ENCODE measurements around the gene USP21.
A peak's percentile ranks its signal among the peaks of the same experiment; 100 is the strongest.

Gene USP21

DNA sequence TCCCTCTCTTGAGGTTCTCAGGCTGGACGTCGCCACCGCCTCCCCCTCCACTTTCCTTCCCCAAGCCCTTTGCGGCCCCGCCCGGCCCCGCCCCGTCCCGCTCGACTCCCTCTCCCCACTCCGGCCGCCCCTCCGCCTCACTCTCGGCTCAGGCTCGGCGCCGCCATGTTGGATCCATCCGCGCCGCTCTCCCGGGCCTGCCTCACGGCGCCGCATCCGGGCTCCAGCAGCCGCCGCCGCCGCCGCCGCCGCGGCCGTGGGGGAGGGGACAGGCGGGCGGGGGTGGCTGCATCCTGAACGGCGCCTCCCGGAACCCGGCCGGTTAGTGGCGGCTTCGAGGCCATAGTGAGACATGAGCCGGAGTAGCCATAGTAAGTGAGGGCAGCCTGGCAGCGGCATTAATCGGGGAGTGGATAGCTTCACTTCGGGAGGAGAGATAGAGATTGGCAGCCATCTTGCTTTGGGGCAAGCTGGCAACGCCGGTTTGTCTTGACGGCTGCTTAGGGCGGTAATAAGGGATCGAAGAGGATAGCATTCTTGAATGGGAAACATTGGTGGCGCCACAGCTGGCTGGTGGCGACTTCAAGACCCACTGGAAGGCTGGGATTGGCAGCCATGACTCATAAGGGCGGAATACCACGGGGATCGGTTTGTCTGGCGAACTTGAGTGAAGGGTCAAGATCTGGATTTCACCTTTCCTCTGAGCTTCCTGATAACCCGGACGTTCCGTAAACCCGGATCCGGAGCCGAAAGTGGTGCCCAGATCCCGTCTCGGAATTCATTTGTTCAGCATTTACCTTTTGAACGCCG lies 26.7 kb upstream of the USP21 start, which contains the start of gene DEDD:
TSS of gene DEDD (minus strand) at position 258 of the 810 bp plus-strand sequence. CDS start 8,205 bp downstream, outside the sequence.
- peak; percentile 68 to 85 for DNase-seq (ENCODE audit: low read depth in 1 of 2, low spot score in 1 of 2)

DNA sequence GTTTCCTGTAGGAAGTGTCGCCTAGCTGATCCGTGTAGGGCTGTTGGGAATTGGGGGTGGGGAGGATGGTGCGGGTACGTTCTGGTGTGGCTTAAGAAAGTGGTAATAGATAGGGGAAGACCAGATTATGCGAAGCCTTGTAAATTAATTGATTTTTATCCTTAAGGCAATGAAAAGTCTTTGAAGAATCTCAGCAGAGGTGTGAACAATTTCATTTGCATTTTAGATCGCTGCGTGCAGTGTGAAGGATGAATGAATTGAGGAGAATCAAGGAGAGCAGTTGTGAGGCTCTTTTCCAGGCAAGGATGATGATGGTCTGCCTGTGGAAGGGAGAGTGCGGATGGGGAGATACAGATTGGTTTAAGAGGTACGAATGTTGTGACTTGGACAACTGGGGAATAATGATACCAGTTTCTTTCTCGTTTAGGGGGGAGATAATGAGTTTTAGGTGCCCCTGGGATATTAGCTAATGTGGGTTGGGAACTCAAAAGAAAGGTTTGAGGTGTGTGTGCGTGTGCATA lies 26.0 kb upstream of the USP21 start:
- no peak for DNase-seq (ENCODE audit: low read depth in 1 of 2, low spot score in 1 of 2)

DNA sequence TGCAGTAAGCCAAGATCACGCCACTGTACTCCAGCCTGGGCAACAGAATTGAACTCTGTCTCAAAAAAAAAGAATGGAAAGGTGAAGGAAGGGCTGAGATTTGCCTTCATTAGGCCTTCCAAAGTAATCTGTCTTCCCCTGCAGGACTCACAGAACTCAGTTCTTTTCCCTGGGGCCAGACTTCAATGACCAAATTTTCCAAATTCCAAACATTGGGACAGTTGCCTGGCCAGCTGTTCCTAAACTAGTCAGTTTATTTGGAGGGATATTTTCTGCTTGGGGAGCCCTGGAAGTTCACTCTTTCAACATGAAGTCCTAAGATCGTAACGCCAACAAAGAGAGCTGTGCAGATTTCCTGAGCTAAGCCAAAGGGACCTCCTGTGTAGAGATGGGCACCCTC lies 21.4 kb upstream of the USP21 start:
- DNase-seq (ENCODE audit: low read depth in 1 of 2, low spot score in 1 of 2) = no peak

DNA sequence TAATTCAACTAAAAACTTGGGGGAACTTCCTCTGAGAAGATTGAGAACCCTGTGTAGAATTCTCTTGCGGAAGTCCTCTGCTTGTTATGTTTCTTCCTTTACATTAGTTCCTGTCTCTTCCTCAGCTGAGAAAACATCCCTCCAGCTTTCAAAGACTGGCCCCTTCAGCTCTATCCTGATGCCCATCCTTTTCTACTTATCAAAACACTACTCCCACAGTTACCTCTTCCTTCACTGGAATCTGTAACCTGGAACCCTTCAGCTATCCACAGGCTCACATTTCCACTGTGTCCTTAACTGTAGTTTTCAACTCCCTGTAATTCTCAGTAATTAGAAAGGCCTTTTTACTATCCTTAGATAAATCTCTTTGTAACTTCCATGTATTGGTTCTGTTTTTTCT lies 20.9 kb upstream of the USP21 start:
- no peak for DNase-seq (ENCODE audit: low read depth in 1 of 2, low spot score in 1 of 2)

DNA sequence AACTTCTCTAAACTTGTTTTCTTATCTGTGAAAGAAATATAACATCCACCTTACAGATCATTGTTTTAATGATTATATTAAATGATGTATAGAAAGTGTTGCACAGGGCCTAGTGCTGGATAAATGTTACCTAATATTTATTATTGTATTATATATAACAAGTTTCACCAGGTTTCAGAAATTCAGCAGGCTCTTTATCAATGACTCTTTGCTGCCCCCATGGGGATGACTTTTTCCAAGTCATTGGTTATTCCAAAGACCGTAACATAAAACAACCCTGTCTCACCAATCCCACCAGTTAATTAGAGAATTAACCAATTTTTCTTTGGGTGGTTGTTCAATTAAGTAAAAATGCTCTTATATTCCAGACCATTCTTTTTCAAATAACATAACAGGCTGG lies 19.5 kb upstream of the USP21 start:
- no peak for DNase-seq (ENCODE audit: low read depth in 1 of 2, low spot score in 1 of 2)

DNA sequence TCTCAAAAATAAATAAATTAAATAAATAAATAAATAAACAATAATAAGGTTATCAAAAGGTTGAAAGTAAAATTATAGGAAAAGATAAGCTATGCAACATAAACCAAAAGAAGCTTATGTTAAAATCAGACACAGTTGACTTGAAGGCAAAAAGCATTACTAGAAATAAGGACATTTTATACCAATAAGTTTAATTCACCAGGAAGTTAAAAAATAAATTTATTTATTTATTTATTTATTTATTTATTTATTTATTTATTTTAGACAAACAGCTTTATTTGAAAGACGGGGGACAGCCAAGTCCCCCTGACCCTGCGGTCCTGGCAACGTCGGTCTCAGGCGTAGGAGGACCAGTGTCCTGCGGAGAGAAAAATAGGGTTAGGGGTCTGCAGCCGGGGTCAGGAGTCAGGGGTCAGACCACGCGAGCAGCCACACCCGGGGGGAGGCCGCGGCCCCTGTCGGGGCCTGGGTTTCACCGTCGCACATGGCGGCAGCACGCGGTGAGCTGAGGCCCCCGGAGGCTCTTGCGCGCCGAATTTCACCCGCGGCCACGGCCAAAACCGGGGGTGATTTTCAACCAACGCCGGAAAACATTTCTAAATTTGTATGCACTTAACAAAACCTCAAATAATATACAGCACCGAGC lies 18.4 kb upstream of the USP21 start:
- no peak for DNase-seq (ENCODE audit: low read depth in 1 of 2, low spot score in 1 of 2)

DNA sequence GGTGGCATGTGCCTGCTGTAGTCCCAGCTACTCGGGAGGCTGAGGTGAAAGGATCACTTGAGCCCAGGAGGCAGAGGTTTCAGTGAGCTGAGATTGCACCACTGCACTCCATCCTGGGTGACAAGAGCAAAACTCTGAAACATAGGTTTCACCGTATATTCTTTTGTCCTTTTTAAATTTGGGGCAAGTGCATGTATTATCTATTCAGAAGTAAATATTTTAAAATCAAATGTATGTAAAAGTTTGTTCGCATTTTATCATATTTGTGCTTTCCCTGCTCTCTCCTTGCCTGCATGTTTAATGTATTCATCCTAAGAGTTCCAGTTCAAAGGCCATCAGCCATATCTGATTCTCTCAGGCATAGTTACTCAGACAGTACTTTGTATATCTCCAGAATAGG lies 13.5 kb upstream of the USP21 start:
- no peak for DNase-seq (ENCODE audit: low read depth in 1 of 2, low spot score in 1 of 2)

DNA sequence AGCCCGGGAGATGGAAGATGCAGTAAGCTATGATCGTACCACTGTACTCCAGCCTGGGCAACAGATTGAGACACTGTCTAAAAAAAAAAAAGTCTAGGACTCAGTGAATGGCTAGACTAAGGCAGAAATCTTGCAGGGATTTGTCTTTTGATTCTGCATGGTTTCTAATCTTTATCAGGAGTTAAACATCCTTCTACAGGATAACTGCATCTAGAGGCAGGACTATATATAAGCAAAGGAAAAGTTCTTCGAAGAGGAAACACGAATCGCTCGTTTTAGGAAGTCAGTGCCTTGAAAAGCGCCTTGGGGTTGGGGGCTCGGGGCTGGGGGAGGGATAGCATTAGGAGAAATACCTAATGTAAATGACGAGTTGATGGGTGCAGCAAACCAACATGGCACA lies 6.1 kb upstream of the USP21 start:
- DNase-seq (ENCODE audit: low read depth in 1 of 2, low spot score in 1 of 2) = no peak

DNA sequence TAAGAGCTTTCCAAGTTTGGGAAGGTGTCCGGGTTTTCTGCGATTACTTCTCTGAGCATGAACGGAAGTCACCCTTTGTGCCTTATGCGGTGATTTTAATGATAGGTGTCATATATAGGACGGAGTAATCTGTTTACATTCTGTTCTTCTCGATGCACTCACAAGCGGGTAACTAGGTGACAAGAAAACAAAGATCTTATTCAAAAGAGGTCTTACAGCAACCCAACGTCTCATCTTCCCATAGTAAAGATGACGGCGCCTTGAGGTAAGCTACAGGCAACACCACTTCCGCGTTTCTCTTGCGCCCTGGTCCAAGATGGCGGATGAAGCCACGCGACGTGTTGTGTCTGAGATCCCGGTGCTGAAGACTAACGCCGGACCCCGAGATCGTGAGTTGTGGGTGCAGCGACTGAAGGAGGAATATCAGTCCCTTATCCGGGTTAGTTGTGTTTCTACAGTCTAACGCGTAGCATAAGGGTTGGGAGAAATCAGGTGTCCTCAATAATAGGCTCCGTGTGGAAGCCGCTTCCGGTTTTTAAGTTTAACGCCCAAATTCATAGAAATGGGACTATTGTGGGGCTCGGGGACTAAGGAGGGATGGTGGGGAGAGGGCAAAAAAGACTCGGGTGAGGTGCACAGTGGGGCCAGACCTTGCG lies 5.5 kb upstream of the USP21 start, which contains the start of gene UFC1:
TSS of gene UFC1 (plus strand) at position 297 of the 656 bp plus-strand sequence. CDS start at position 317, 20 bp downstream.
- peak; percentile 59 to 67 for DNase-seq (ENCODE audit: low read depth in 1 of 2, low spot score in 1 of 2)

DNA sequence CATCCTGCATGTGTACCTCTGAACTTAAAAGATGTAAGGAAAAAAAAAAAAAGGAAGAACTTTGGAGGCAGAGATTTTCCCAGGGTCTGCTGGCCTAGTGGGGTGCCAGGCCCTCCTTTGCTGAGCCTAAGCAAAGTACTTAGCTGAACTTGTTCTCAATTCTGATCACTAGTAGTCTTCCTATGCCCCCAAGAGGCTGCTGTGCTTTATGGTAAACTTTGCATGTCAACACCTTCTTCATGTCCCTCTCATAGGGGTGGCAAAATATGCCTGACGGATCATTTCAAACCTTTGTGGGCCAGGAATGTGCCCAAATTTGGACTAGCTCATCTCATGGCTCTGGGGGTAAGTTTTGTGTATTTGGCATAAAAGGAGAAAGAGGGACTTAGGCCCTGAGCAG lies 1.4 kb upstream of the USP21 start:
- no peak for DNase-seq (ENCODE audit: low read depth in 1 of 2, low spot score in 1 of 2)

DNA sequence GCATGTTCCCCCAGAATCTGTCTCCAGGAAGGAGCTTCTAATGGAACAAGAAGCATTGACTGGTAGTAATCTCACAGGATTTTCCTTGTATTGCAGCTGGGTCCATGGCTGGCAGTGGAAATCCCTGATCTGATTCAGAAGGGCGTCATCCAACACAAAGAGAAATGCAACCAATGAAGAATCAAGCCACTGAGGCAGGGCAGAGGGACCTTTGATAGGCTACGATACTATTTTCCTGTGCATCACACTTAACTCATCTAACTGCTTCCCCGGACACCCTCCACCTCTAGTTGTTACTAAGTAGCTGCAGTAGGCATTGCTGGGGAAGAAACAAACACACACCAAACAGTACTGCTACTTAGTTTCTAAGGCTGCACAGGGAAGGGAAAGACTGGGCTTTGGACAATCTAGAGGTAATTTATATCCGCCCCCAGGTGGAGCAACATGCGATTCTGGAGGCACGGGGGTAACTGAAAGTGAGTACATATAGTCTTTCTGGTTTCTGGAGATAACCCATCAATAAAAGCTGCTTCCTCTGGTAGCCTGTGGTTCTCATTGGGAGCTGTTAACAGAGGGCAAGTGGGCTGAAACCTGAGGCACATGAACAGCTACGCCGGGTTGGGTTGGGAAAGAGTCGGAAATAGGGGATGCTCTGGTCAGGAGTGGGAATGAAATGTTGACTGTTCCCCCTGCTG lies 837 bp upstream of the USP21 start:
- no peak for DNase-seq (ENCODE audit: low read depth in 1 of 2, low spot score in 1 of 2)

DNA sequence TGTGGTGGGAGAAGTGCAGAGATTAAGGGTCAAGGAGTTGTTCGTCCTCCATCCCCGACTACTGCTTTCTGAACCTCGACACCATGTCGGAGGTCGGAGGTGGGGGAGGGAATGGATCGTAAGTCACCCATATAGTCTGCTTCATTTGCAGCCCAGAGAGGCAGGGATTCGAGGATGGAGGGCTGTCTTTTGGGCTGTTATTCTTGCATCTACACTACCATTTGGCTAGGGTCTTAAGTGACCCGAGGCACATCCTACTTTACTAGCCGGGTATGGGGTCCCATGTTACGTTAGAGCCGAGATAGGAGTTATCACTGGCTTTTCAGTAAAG lies 578 bp downstream of the USP21 start:
- DNase-seq (ENCODE audit: low read depth in 1 of 2, low spot score in 1 of 2) = no peak

DNA sequence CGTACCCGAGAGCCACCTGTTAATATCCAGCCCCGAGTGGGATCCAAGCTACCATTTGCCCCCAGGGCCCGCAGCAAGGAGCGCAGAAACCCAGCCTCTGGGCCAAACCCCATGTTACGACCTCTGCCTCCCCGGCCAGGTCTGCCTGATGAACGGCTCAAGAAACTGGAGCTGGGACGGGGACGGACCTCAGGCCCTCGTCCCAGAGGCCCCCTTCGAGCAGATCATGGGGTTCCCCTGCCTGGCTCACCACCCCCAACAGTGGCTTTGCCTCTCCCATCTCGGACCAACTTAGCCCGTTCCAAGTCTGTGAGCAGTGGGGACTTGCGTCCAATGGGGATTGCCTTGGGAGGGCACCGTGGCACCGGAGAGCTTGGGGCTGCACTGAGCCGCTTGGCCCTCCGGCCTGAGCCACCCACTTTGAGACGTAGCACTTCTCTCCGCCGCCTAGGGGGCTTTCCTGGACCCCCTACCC lies 1.4 kb downstream of the USP21 start:
- no peak for DNase-seq (ENCODE audit: low read depth in 1 of 2, low spot score in 1 of 2)

DNA sequence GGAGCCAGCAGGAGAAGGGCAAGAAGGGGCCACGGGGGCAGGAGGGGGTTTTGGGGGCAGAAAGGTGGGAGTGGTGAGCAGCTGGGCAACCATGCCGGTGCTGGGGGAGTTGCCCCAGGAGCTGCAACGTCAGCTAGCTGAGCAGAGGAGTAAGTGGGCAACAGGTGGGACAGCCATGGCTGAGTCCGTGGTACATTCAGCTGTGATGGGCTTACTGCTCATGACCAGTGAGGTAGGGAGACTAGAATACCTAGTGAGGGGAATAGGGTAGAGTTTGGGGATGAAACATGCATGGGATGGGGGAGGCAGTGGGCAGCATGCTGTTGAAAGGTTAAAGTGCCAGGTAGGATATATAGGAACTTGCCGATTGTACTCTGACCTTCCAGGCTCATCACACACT lies 2.4 kb downstream of the USP21 start:
- DNase-seq (ENCODE audit: low read depth in 1 of 2, low spot score in 1 of 2) = no peak

DNA sequence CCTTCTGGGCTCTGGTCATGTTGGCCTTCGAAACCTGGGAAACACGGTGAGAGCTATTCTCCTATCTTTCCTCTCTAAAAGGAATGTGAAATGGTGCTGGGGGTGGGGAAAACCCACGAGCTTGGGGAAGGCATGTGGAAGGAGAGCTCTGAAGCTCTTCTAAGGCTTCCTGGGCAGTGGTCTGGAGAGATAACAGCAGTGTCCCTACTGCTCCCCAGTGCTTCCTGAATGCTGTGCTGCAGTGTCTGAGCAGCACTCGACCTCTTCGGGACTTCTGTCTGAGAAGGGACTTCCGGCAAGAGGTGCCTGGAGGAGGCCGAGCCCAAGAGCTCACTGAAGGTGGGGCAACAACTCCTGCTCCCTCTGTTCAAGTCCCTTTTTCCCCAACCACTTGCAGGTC lies 2.8 kb downstream of the USP21 start:
- DNase-seq (ENCODE audit: low read depth in 1 of 2, low spot score in 1 of 2) = no peak

DNA sequence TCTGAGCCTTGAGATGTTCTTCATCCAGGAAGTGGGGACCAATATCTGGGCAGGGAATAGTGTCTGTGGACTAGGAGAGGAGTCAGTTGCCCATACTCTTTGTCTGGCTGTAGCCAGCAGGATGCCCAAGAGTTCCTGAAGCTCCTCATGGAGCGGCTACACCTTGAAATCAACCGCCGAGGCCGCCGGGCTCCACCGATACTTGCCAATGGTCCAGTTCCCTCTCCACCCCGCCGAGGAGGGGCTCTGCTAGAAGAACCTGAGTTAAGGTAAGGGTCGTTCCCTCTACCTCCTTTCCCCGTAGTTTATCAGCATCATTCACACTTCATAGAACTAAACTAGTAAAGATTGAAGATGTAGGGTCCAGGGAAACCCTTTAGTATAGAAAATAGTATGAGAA lies 3.5 kb downstream of the USP21 start:
- no peak for DNase-seq (ENCODE audit: low read depth in 1 of 2, low spot score in 1 of 2)

DNA sequence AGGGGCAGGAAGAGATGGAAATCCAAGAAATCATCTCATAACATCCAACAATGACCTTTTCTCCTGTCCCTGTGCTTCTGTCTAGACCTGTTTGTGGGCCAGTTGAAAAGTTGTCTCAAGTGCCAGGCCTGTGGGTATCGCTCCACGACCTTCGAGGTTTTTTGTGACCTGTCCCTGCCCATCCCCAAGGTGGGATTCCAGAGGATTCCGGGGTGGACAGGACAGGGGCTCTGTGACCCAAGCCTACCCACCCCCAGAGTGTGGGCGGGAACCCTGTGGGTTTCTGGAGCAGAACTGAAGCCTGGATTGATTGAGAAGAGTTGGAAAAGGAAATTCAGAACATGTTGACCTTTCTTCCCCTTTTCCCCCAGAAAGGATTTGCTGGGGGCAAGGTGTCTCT lies 4.5 kb downstream of the USP21 start:
- no peak for DNase-seq (ENCODE audit: low read depth in 1 of 2, low spot score in 1 of 2)

DNA sequence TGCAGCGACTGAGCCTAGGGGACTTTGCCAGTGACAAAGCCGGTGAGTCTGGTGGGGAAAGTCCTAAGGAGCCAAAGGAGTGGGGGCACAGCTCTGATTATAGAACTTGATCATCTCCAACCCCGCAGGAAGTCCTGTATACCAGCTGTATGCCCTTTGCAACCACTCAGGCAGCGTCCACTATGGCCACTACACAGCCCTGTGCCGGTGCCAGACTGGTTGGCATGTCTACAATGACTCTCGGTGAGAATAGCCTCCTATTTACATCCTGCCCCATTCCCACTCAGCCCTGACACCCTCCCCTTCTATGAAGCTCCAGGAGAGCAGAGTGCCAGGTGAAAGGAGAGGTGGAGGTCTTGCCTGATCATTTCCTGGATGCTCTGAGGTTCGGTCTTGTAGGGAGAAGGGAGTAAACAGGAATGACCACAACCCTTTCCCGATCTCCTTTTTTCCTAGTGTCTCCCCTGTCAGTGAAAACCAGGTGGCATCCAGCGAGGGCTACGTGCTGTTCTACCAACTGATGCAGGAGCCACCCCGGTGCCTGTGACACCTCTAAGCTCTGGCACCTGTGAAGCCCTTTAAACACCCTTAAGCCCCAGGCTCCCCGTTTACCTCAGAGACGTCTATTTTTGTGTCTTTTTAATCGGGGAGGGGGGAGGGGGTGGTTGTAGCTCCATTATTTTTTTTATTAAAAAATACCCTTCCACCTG lies 5.8 kb downstream of the USP21 start:
- no peak for DNase-seq (ENCODE audit: low read depth in 1 of 2, low spot score in 1 of 2)

DNA sequence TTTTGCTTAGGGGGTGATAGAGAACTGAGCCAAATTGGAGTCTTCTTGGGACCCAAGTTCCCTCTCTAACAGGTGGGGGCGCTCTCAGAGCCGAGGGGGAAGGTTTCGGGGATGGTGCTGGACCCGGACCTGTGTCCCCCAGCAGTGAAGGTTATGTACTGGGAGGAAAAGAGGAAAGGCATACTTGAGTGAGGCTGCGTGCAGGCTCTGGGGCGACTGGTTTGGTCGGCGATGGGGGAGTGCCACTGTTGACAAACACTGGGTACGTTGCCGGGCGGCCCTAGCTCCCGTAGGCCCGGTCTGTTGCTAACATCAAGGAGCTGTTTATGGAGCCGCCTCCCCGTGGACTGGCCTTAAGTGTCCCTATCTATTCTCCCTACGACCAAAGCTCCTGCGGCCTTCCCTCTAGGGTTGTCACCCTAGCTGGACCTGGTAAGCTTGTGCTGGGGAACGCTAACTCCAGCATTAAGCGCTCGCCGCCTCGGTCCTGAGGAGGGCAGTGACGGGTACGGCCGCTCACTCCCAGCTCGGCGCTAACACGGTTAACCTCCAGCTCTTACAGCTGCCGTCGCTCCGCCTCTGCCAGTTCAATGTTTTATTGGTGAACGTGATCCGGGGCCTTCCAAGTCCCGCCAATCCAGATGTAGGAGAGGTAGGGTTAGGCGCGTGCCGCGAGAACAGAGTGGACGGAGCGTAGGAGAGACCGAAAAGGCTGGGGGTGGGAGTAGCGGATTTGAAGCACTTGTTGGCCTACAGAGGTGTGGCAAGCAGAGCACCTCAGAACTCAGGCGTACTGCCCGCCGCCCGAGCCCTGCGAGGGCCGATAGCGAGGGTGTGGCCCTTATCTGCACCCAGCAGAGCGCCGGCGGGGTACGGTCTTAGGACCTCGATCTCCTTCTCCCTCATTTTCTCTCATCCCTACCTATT lies 6.7 kb downstream of the USP21 start, which contains the start of gene PPOX:
TSS of gene PPOX (plus strand) at position 685 of the 927 bp plus-strand sequence. CDS start 422 bp downstream, outside the sequence.
- DNase-seq (ENCODE audit: low read depth in 1 of 2, low spot score in 1 of 2) = peak; percentile 84 to 85
